ENCODE measurements around the gene GABRG3. TPM values are rescaled to one million over a fixed set of nuclear protein-coding genes. Genes with fewer than 3 reads are reported as not detected.

GABRG3 gene
- total RNA-seq, 1 donor from 2014 or later: 3.0 TPM

GRCh38 chr15:26945046-26945445, 25.9 kb upstream of the GABRG3 start:
- Mint-ChIP-seq H3K36me3 (no peaks in the 10 kb centered on the region), H3K4me3 (no peak overlapping the region), H3K27me3 (ENCODE audit: low read depth) (peaks cover 5% of the 10 kb centered on the region), H3K27ac (no peak overlapping the region), H3K4me1 (peaks cover 11% of the 10 kb centered on the region), H3K9me3 (no peaks in the 10 kb centered on the region)
- TF ChIP-seq, protein P1, sequence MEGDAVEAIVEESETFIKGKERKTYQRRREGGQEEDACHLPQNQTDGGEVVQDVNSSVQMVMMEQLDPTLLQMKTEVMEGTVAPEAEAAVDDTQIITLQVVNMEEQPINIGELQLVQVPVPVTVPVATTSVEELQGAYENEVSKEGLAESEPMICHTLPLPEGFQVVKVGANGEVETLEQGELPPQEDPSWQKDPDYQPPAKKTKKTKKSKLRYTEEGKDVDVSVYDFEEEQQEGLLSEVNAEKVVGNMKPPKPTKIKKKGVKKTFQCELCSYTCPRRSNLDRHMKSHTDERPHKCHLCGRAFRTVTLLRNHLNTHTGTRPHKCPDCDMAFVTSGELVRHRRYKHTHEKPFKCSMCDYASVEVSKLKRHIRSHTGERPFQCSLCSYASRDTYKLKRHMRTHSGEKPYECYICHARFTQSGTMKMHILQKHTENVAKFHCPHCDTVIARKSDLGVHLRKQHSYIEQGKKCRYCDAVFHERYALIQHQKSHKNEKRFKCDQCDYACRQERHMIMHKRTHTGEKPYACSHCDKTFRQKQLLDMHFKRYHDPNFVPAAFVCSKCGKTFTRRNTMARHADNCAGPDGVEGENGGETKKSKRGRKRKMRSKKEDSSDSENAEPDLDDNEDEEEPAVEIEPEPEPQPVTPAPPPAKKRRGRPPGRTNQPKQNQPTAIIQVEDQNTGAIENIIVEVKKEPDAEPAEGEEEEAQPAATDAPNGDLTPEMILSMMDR (IDR thresholded peaks at IDR 0.05; ENCODE audit: unreplicated experiment): no peak
- DNase-seq (ENCODE audit: low spot score in 2 of 2, unreplicated experiment in 2 of 2): no peak

- no peaks in the 10 kb centered on the region for H3K4me1 Mint-ChIP-seq
- no peak for DNase-seq (ENCODE audit: low spot score in 2 of 2, unreplicated experiment in 2 of 2)
- no peak overlapping the region for H3K27ac Mint-ChIP-seq
- peaks cover 18% of the 10 kb centered on the region for H3K27me3 Mint-ChIP-seq (ENCODE audit: low read depth)
- no peak overlapping the region for H3K4me3 Mint-ChIP-seq
- H3K36me3 Mint-ChIP-seq: no peaks in the 10 kb centered on the region
- peaks cover 16% of the 10 kb centered on the region for H3K9me3 Mint-ChIP-seq
- TF ChIP-seq, protein P1 (IDR thresholded peaks at IDR 0.05; ENCODE audit: unreplicated experiment): no peak
Observed at GRCh38 chr15:26950001-26950400, 21.0 kb upstream of the GABRG3 start.

- no peak for DNase-seq (ENCODE audit: low spot score in 2 of 2, unreplicated experiment in 2 of 2)
- no peak overlapping the region for H3K27ac Mint-ChIP-seq
- H3K4me1 Mint-ChIP-seq: no peaks in the 10 kb centered on the region
Observed at GRCh38 chr15:26954403-26954802, 16.6 kb upstream of the GABRG3 start.

DNA sequence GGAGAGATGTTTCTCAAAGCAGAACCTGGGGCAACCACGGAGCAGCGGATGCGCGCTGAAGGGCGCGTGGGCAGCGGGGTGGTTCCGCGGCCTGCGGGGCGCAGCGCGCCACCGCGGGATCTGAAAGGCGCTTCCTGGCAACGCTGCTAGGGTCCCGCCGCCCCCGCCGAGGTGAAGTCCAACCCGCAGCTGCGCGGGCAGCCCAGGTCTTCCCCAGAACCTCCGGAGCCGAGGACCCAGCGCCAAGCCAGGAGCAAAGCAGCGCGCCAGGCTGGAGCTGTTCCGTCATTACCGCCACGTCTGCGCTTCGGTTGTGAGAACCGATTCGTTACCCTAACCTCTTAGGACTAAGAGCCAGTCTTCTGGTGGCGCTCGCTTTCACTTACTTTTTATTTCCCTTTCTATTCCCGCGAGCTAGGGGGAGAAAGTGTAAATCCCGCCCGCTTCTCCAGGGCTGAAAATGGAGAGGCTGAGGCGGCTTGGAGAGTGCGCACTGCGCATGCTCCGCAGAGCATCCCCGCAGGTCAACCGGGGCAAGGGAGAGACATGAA, 3.2 kb upstream of the GABRG3 start:
- H3K4me1 Mint-ChIP-seq: peaks cover 2% of the 10 kb centered on the region
- H3K9me3 Mint-ChIP-seq: no peaks in the 10 kb centered on the region
- no peak overlapping the region for H3K27ac Mint-ChIP-seq
- TF ChIP-seq, protein P1 (IDR thresholded peaks at IDR 0.05; ENCODE audit: unreplicated experiment): no peak
- no peaks in the 10 kb centered on the region for H3K36me3 Mint-ChIP-seq
- no peak for DNase-seq (ENCODE audit: low spot score in 2 of 2, unreplicated experiment in 2 of 2)
- H3K4me3 Mint-ChIP-seq: peak overlapping the region; percentile 68
- H3K27me3 Mint-ChIP-seq (ENCODE audit: low read depth): peaks cover 88% of the 10 kb centered on the region

More at GRCh38 chr15:26954403-26954802, 16.6 kb upstream of the GABRG3 start:
- TF ChIP-seq, protein P1 (IDR thresholded peaks at IDR 0.05; ENCODE audit: unreplicated experiment): no peak
- peaks cover 24% of the 10 kb centered on the region for H3K9me3 Mint-ChIP-seq
- peaks cover 22% of the 10 kb centered on the region for H3K27me3 Mint-ChIP-seq (ENCODE audit: low read depth)
- no peaks in the 10 kb centered on the region for H3K36me3 Mint-ChIP-seq
- no peak overlapping the region for H3K4me3 Mint-ChIP-seq

GRCh38 chr15:26968806-26969205, 2.2 kb upstream of the GABRG3 start:
- Mint-ChIP-seq H3K9me3 (no peaks in the 10 kb centered on the region), H3K4me1 (peaks cover 2% of the 10 kb centered on the region), H3K4me3 (peak overlapping the region; percentile 22)

More at GRCh38 chr15:26968806-26969205, 2.2 kb upstream of the GABRG3 start:
- Mint-ChIP-seq H3K27me3 (ENCODE audit: low read depth) (peaks cover 89% of the 10 kb centered on the region), H3K27ac (no peak overlapping the region), H3K36me3 (no peaks in the 10 kb centered on the region)
- TF ChIP-seq, protein P1 (IDR thresholded peaks at IDR 0.05; ENCODE audit: unreplicated experiment): no peak
- DNase-seq (ENCODE audit: low spot score in 2 of 2, unreplicated experiment in 2 of 2): no peak

Data from mesothelial cell of epicardium (in vitro differentiated cells).